Measurements from ENCODE around the gene KCNJ6.

KCNJ6 gene

DNA sequence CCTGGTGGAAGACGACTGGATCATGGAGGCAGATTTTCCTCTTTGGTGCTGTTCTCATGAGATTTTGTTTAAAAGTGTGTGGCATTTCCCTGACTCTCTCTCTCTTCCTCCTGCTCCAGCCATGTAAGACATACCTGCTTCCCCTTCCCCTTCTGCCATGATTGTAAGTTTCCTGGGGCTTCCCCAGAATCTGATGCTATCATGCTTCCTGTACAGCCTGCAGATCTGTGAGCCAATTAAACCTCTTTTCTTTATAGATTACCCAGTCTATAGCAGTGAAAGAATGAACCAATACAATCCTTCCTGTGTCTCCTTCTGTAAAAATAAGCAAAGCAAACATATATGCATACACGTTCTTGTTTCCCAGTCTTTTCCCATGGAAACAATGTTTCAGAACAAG is 276.5 kb downstream of the KCNJ6 start:
- peaks cover 14% of the 10 kb centered on the region for H3K4me1 ChIP-seq (ENCODE audit: insufficient read depth, poor library complexity, severe bottlenecking)
- no peak overlapping the region for H3K27ac ChIP-seq (ENCODE audit: poor library complexity, severe bottlenecking)
- ATAC-seq (ENCODE audit: low read depth) (no peak), DNase-seq (ENCODE audit: low spot score) (no peak)
- no peak for TF ChIP-seq CTCF (IDR thresholded peaks at IDR 0.05; ENCODE audit: poor library complexity, severe bottlenecking)
- no peak overlapping the region for H3K4me3 ChIP-seq (ENCODE audit: severe bottlenecking)
- no peaks in the 10 kb centered on the region for H3K27me3 ChIP-seq (ENCODE audit: insufficient read depth, poor library complexity, severe bottlenecking)
- no peaks in the 10 kb centered on the region for H3K9me3 ChIP-seq (ENCODE audit: severe bottlenecking)
- no peaks in the 10 kb centered on the region for H3K36me3 ChIP-seq (ENCODE audit: low read depth)

DNA sequence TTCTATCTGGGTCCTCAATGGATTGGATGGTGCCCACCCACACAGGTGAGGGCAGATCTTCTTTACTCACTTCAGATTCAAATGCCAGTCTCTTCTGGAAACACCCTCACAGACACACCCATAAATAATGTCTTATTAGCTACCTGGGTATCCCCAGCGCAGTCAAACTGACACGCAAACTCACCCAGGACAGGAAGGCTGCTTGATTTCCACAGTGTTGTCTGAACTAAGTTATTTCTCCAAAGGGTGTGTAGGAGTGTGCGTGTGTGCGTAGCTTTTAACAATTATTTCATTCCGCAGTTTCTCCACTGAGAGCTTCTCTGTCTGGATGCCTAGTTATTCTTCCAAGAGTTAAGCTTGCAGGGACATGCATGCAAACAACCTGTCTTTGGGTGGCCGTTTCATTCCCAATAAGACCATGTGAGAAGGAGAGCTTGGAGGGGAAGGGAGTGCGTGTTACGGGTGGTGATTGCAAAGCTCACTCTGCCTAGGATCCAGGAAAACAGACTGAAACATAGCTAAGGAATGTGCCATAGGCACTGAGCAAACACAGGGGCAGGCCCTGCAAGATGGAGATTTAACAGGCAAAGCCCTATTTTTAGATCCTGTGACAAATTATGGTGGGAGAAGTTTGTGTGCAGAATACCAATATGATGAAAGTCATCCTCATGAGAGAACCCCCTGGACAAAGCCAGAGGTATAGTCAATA is 280.0 kb downstream of the KCNJ6 start:
- no peak for TF ChIP-seq CTCF (IDR thresholded peaks at IDR 0.05; ENCODE audit: poor library complexity, severe bottlenecking)
- DNase-seq (ENCODE audit: low spot score) (no peak), ATAC-seq (ENCODE audit: low read depth) (peak; percentile 99)
- no peak overlapping the region for H3K4me3 ChIP-seq (ENCODE audit: severe bottlenecking)
- peaks cover 17% of the 10 kb centered on the region for H3K4me1 ChIP-seq (ENCODE audit: insufficient read depth, poor library complexity, severe bottlenecking)
- peaks cover 3% of the 10 kb centered on the region for H3K9me3 ChIP-seq (ENCODE audit: severe bottlenecking)
- peak overlapping the region; percentile 42 for H3K27ac ChIP-seq (ENCODE audit: poor library complexity, severe bottlenecking)
- no peaks in the 10 kb centered on the region for H3K36me3 ChIP-seq (ENCODE audit: low read depth)
- no peaks in the 10 kb centered on the region for H3K27me3 ChIP-seq (ENCODE audit: insufficient read depth, poor library complexity, severe bottlenecking)

- ATAC-seq (ENCODE audit: low read depth): peak; percentile 59
- peaks cover 12% of the 10 kb centered on the region for H3K4me1 ChIP-seq (ENCODE audit: insufficient read depth, poor library complexity, severe bottlenecking)
Observed at GRCh38 chr21:37631319-37632117, 284.7 kb downstream of the KCNJ6 start.

GRCh38 chr21:37630872-37631271 is 285.4 kb downstream of the KCNJ6 start:
- no peak for TF ChIP-seq CTCF (IDR thresholded peaks at IDR 0.05; ENCODE audit: poor library complexity, severe bottlenecking)
- Histone ChIP-seq H3K36me3 (ENCODE audit: low read depth) (no peaks in the 10 kb centered on the region), H3K4me1 (ENCODE audit: insufficient read depth, poor library complexity, severe bottlenecking) (peaks cover 6% of the 10 kb centered on the region), H3K4me3 (ENCODE audit: severe bottlenecking) (no peak overlapping the region), H3K9me3 (ENCODE audit: severe bottlenecking) (peaks cover 3% of the 10 kb centered on the region), H3K27ac (ENCODE audit: poor library complexity, severe bottlenecking) (no peak overlapping the region), H3K27me3 (ENCODE audit: insufficient read depth, poor library complexity, severe bottlenecking) (no peaks in the 10 kb centered on the region)
- DNase-seq (ENCODE audit: low spot score): no peak
- ATAC-seq (ENCODE audit: low read depth): no peak

More at GRCh38 chr21:37631319-37632117, 284.7 kb downstream of the KCNJ6 start:
- DNase-seq (ENCODE audit: low spot score): no peak
- no peaks in the 10 kb centered on the region for H3K36me3 ChIP-seq (ENCODE audit: low read depth)
- no peak overlapping the region for H3K27ac ChIP-seq (ENCODE audit: poor library complexity, severe bottlenecking)
- no peaks in the 10 kb centered on the region for H3K27me3 ChIP-seq (ENCODE audit: insufficient read depth, poor library complexity, severe bottlenecking)
- H3K4me3 ChIP-seq (ENCODE audit: severe bottlenecking): no peak overlapping the region
- no peak for TF ChIP-seq CTCF (IDR thresholded peaks at IDR 0.05; ENCODE audit: poor library complexity, severe bottlenecking)
- H3K9me3 ChIP-seq (ENCODE audit: severe bottlenecking): peaks cover 3% of the 10 kb centered on the region

Measured in RWPE2 (cell line).